ENCODE measurements around the gene SPDEF. TPM values are rescaled to one million over a fixed set of nuclear protein-coding genes. Genes with fewer than 3 reads are reported as not detected.

SPDEF gene
- total and polyA plus RNA-seq, 7 experiments from 2014 or later = 0.39 to 0.40 TPM; not detected in 5

DNA sequence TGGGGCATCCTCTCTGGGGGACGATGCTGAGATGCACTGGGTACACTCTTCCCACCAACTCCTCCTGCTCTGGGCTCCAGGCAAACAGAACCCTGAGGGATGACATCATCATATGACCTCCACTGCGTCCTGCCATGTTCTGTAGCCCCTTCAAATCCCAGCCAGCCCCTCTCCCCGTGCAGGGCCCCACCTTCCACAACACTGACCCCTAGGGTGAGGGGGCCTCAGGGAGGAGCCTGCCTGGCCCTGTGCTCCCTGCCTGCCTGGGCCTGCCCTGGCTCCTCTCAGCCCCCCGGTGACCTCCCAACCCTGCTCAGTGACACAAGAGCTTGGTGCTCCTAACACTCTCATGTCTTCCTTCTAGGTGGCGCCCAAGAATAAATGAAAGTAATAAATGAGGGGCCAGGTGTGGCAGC is 9.6 kb upstream of the SPDEF start:
- Histone ChIP-seq H3K36me3 (ENCODE audit: control insufficient read depth in 2 of 3, insufficient read depth in 3 of 3, low read length in 3 of 3) (no peaks in the 10 kb centered on the region), H3K27ac (ENCODE audit: low read depth, low read length) (no peak overlapping the region), H3K4me3 (ENCODE audit: low read length) (no peak overlapping the region), H3K27me3 (ENCODE audit: control insufficient read depth in 2 of 2, insufficient read depth in 2 of 2, low read length in 2 of 2) (no peaks in the 10 kb centered on the region), H3K9me3 (ENCODE audit: control insufficient read depth in 2 of 3, low read length in 3 of 3) (no peaks in the 10 kb centered on the region), H3K4me1 (ENCODE audit: control insufficient read depth in 2 of 2, insufficient read depth in 2 of 2, low read length in 2 of 2) (no peaks in the 10 kb centered on the region)
- H3K36me3 Mint-ChIP-seq = no peaks in the 10 kb centered on the region
- H3K4me3 Mint-ChIP-seq = no peak overlapping the region
- ChIA-PET CTCF (interaction anchor here (0.5 kb wide), 1 partner anchor 117 kb away, joined by 3 read pairs; no protein-coding TSS in a partner anchor), POLR2A (no interaction called here)
- no peaks in the 10 kb centered on the region for H3K9me3 Mint-ChIP-seq
- H3K27ac Mint-ChIP-seq = no peak overlapping the region
- H3K27me3 Mint-ChIP-seq = peaks cover 0 to 12% (median 4%) of the 10 kb centered on the region in 5 donors
- ATAC-seq = no peak
- H3K4me1 Mint-ChIP-seq = no peaks in the 10 kb centered on the region
- intact Hi-C loops (cut with micrococcal nuclease) = no loop called here
- DNase-seq = no peak

DNA sequence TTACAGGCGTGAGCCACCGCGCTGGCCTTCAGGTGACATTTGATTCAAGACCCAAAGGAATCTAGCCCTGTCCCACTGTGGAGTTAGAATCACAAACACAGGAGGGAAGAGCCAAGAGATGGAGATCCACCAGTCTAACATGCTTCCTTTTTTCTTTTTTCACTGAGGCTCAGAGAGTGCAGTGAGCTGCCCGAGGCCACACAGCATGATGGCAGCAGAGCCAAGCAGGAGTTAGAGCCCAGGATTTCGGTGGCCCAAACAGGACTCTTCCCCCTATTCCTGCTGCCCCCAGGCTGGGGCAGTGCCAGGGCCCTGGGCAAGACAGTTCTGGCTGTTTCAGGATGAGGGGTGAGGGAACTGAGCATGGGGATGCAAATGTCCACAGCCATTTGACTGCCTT is 8.1 kb upstream of the SPDEF start:
- H3K27ac Mint-ChIP-seq = no peak overlapping the region
- no peaks in the 10 kb centered on the region for H3K36me3 Mint-ChIP-seq
- H3K4me1 ChIP-seq (ENCODE audit: control insufficient read depth in 2 of 2, insufficient read depth in 2 of 2, low read length in 2 of 2) = no peaks in the 10 kb centered on the region
- no peaks in the 10 kb centered on the region for H3K27me3 ChIP-seq (ENCODE audit: control insufficient read depth in 2 of 2, insufficient read depth in 2 of 2, low read length in 2 of 2)
- ATAC-seq = no peak
- no peak overlapping the region for H3K27ac ChIP-seq (ENCODE audit: low read depth, low read length)
- no peak overlapping the region for H3K4me3 ChIP-seq (ENCODE audit: low read length)
- peaks cover 0 to 3% (median 0%) of the 10 kb centered on the region in 11 donors for H3K9me3 Mint-ChIP-seq
- ChIA-PET POLR2A (no interaction called here), CTCF (interaction anchor here (0.9 kb wide), 1 partner anchor 21 kb away, joined by 3 read pairs; no protein-coding TSS in a partner anchor)
- intact Hi-C loops (cut with micrococcal nuclease) = no loop called here
- DNase-seq = no peak
- no peaks in the 10 kb centered on the region for H3K4me1 Mint-ChIP-seq
- H3K9me3 ChIP-seq (ENCODE audit: control insufficient read depth in 2 of 3, low read length in 3 of 3) = no peaks in the 10 kb centered on the region
- no peak overlapping the region for H3K4me3 Mint-ChIP-seq
- H3K27me3 Mint-ChIP-seq = peaks cover 0 to 12% (median 4%) of the 10 kb centered on the region in 5 donors
- H3K36me3 ChIP-seq (ENCODE audit: control insufficient read depth in 2 of 3, insufficient read depth in 3 of 3, low read length in 3 of 3) = no peaks in the 10 kb centered on the region

DNA sequence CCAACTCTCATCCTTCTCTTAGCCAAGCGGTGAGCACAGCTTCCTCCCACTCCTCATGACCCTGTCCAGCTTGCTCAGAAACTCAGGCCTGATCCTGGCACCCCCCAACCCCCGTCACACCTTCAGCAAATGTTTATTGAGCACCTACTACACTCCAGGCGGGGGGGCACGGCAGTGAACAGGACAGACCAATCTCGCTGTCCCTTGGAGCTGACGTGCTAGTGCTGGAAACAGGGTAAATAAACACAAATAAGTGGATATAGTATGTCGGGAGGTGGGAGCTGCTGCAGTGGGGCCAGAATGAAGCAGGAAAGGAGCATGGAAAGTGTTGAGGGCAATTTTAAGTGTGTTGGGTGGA is 7.4 kb upstream of the SPDEF start:
- Mint-ChIP-seq H3K36me3 (no peaks in the 10 kb centered on the region), H3K9me3 (peaks cover 0 to 3% (median 0%) of the 10 kb centered on the region in 11 donors), H3K4me3 (no peak overlapping the region), H3K27me3 (peaks cover 0 to 12% (median 4%) of the 10 kb centered on the region in 5 donors), H3K27ac (no peak overlapping the region), H3K4me1 (no peaks in the 10 kb centered on the region)
- Histone ChIP-seq H3K4me3 (ENCODE audit: low read length) (no peak overlapping the region), H3K9me3 (ENCODE audit: control insufficient read depth in 2 of 3, low read length in 3 of 3) (peaks cover 0 to 3% (median 0%) of the 10 kb centered on the region in 3 experiments), H3K27ac (ENCODE audit: low read depth, low read length) (no peak overlapping the region), H3K27me3 (ENCODE audit: control insufficient read depth in 2 of 2, insufficient read depth in 2 of 2, low read length in 2 of 2) (no peaks in the 10 kb centered on the region), H3K4me1 (ENCODE audit: control insufficient read depth in 2 of 2, insufficient read depth in 2 of 2, low read length in 2 of 2) (no peaks in the 10 kb centered on the region), H3K36me3 (ENCODE audit: control insufficient read depth in 2 of 3, insufficient read depth in 3 of 3, low read length in 3 of 3) (no peaks in the 10 kb centered on the region)
- CTCF ChIA-PET = interaction anchor here (0.6 kb wide), 1 partner anchor 991 kb away, joined by 3 read pairs; no protein-coding TSS in a partner anchor
- ATAC-seq (no peak), DNase-seq (no peak)
- intact Hi-C loops (cut with micrococcal nuclease) = no loop called here
- POLR2A ChIA-PET = no interaction called here

DNA sequence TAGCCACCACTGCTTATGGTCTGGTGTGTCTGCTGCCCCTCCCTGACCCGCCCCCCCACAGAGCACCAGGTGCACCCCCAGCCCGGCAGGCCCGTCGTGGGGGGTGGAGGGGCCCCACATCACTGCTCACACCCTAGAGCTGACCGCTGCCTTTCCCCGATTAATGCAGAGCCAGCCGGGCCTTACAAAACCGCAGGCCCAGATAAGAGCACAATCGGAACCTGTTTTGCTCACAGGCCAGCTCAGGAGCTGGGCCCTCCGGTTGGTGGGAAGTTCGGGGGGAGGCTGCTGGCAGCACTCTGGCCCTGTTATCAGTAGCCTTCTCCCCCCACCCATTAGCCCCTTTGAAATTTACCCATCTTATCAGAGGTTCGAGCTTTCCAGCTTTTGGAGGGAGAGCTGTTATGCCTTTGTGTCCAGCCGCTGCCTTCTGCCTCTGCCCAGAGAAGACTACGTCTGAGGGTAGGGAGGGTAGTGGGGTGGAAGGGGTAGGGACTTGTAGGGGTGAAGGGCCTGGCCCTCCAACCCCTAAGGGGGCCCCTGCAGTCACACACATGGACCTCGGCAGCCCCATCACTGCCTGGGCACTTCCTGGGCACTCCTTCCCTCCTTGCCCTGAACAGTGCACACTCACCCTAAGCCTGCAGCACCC is 6.9 kb upstream of the SPDEF start:
- intact Hi-C loops (cut with micrococcal nuclease) = no loop called here
- Mint-ChIP-seq H3K4me1 (no peaks in the 10 kb centered on the region), H3K36me3 (no peaks in the 10 kb centered on the region), H3K27ac (no peak overlapping the region), H3K27me3 (peaks cover 0 to 8% (median 4%) of the 10 kb centered on the region in 5 donors), H3K4me3 (no peak overlapping the region), H3K9me3 (peaks cover 0 to 4% (median 0%) of the 10 kb centered on the region in 11 donors)
- peaks cover 0 to 6% (median 0%) of the 10 kb centered on the region in 3 experiments for H3K9me3 ChIP-seq (ENCODE audit: control insufficient read depth in 2 of 3, low read length in 3 of 3)
- no peaks in the 10 kb centered on the region for H3K27me3 ChIP-seq (ENCODE audit: control insufficient read depth in 2 of 2, insufficient read depth in 2 of 2, low read length in 2 of 2)
- ATAC-seq (no peak), DNase-seq (no peak)
- no peaks in the 10 kb centered on the region for H3K4me1 ChIP-seq (ENCODE audit: control insufficient read depth in 2 of 2, insufficient read depth in 2 of 2, low read length in 2 of 2)
- ChIA-PET POLR2A (no interaction called here), CTCF (interaction anchor here (0.6 kb wide), 1 partner anchor 991 kb away, joined by 3 read pairs; no protein-coding TSS in a partner anchor)
- no peaks in the 10 kb centered on the region for H3K36me3 ChIP-seq (ENCODE audit: control insufficient read depth in 2 of 3, insufficient read depth in 3 of 3, low read length in 3 of 3)
- no peak overlapping the region for H3K4me3 ChIP-seq (ENCODE audit: low read length)
- H3K27ac ChIP-seq (ENCODE audit: low read depth, low read length) = no peak overlapping the region

DNA sequence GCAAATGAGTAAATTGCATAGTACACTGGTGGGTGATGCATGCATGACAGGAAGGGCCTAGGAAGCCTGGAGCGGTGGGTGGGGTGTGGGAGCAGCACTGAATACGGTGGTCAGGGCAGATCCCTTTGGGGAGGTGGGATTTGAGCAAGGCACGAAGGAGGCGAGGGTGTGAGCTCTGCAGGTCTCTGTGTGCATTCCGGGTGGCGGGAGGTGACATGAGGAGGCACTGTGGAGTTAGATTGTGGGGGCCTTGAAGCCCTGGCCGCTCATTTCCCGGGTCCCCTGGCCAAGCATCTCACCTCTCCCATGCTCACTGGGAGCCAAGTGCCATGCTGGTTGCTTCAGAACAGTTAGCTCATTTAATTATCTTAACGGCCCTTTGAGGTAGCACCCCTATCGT is 6.2 kb upstream of the SPDEF start:
- no peaks in the 10 kb centered on the region for H3K4me1 Mint-ChIP-seq
- H3K9me3 ChIP-seq (ENCODE audit: control insufficient read depth in 2 of 3, low read length in 3 of 3) = peaks cover 0 to 6% (median 0%) of the 10 kb centered on the region in 3 experiments
- H3K4me3 ChIP-seq (ENCODE audit: low read length) = no peak overlapping the region
- no peaks in the 10 kb centered on the region for H3K4me1 ChIP-seq (ENCODE audit: control insufficient read depth in 2 of 2, insufficient read depth in 2 of 2, low read length in 2 of 2)
- H3K27me3 ChIP-seq (ENCODE audit: control insufficient read depth in 2 of 2, insufficient read depth in 2 of 2, low read length in 2 of 2) = no peaks in the 10 kb centered on the region
- DNase-seq = no peak
- intact Hi-C loops (cut with micrococcal nuclease) = no loop called here
- no peaks in the 10 kb centered on the region for H3K36me3 Mint-ChIP-seq
- ChIA-PET POLR2A (no interaction called here), CTCF (no interaction called here)
- no peak overlapping the region for H3K27ac ChIP-seq (ENCODE audit: low read depth, low read length)
- no peak overlapping the region for H3K4me3 Mint-ChIP-seq
- no peak for ATAC-seq
- peaks cover 0 to 7% (median 4%) of the 10 kb centered on the region in 5 donors for H3K27me3 Mint-ChIP-seq
- H3K9me3 Mint-ChIP-seq = peaks cover 0 to 4% (median 0%) of the 10 kb centered on the region in 11 donors
- H3K36me3 ChIP-seq (ENCODE audit: control insufficient read depth in 2 of 3, insufficient read depth in 3 of 3, low read length in 3 of 3) = no peaks in the 10 kb centered on the region
- no peak overlapping the region for H3K27ac Mint-ChIP-seq

DNA sequence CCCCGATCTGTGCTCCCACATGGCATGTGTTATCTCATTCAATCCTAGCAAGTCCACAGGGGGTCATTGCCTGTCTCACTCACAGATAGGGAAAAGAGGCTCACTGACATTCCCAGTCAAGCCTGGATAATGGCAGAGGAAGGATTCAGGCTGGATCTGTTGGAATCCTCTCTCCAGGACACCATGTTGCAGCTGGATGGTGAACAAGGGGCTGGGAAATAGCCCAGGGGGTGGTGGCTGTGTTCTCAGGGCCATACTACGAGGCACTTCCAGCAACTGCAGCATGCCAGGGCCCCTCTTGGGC is 5.0 kb upstream of the SPDEF start:
- intact Hi-C loops (cut with micrococcal nuclease) = no loop called here
- no peak overlapping the region for H3K4me3 ChIP-seq (ENCODE audit: low read length)
- no peak overlapping the region for H3K27ac Mint-ChIP-seq
- H3K9me3 ChIP-seq (ENCODE audit: control insufficient read depth in 2 of 3, low read length in 3 of 3) = peaks cover 0 to 6% (median 0%) of the 10 kb centered on the region in 3 experiments
- H3K27me3 ChIP-seq (ENCODE audit: control insufficient read depth in 2 of 2, insufficient read depth in 2 of 2, low read length in 2 of 2) = no peaks in the 10 kb centered on the region
- no peaks in the 10 kb centered on the region for H3K36me3 ChIP-seq (ENCODE audit: control insufficient read depth in 2 of 3, insufficient read depth in 3 of 3, low read length in 3 of 3)
- no peak overlapping the region for H3K4me3 Mint-ChIP-seq
- H3K27me3 Mint-ChIP-seq = peaks cover 0 to 5% (median 2%) of the 10 kb centered on the region in 5 donors
- H3K4me1 Mint-ChIP-seq = no peaks in the 10 kb centered on the region
- H3K4me1 ChIP-seq (ENCODE audit: control insufficient read depth in 2 of 2, insufficient read depth in 2 of 2, low read length in 2 of 2) = no peaks in the 10 kb centered on the region
- ATAC-seq (no peak), DNase-seq (no peak)
- H3K27ac ChIP-seq (ENCODE audit: low read depth, low read length) = no peak overlapping the region
- peaks cover 0 to 4% (median 0%) of the 10 kb centered on the region in 11 donors for H3K9me3 Mint-ChIP-seq
- POLR2A ChIA-PET = no interaction called here
- no peaks in the 10 kb centered on the region for H3K36me3 Mint-ChIP-seq
- CTCF ChIA-PET = no interaction called here

Measured in naive thymus-derived CD4-positive, alpha-beta T cell (primary cell).